A673 (cell line): Measurements from ENCODE around the gene THRB. TPM values are rescaled to one million over a fixed set of nuclear protein-coding genes. Genes with fewer than 3 reads are reported as not detected.

Experiments
- BruUV-seq: library from RNA; stranded (reverse); fragments of 400-500 nt; replicated peaks from 2 replicates; lab custom pipeline; 2021; lab: Mats Ljungman, UMichigan
- CTCF ChIA-PET: fragments of 300-600 bp; sonication (Branson Sonifier 250); formaldehyde crosslinking; loops from one replicate; lab custom pipeline; 2022; ENCODE audit warnings: antibody characterized with exemption; lab: Charles Lee
- POLR2A ChIA-PET: fragments of 300-600 bp; sonication (Branson Sonifier 250); formaldehyde crosslinking; loops from one replicate; lab custom pipeline; 2022; ENCODE audit warnings: antibody characterized with exemption; ENCODE audit not compliant: low non-redundant PET; lab: Charles Lee
- DNase-seq: peaks from one replicate; pipeline ENCODE4 v3.0.0-alpha.2; 2015; ENCODE audit warnings: low spot score
- H3K27ac ChIP-seq: fragments of 200-600 bp; sonication (generic); 2 replicates; pipeline ENCODE4 v1.5.1; 2016; ENCODE audit warnings: mixed run types, low read depth, mild to moderate bottlenecking, mixed read lengths, antibody characterized with exemption, low read length; ENCODE audit not compliant: poor library complexity, severe bottlenecking
- H3K27me3 ChIP-seq: fragments of 200-600 bp; sonication (generic); replicated peaks from 2 replicates; pipeline ENCODE4 v1.6.1; 2017; ENCODE audit warnings: mixed run types, low read depth, mild to moderate bottlenecking, mixed read lengths, antibody characterized with exemption, low read length; ENCODE audit not compliant: insufficient read depth, poor library complexity
- H3K36me3 ChIP-seq: fragments of 200-600 bp; sonication (generic); 2 replicates; pipeline ENCODE4 v1.6.1; 2016; ENCODE audit warnings: mixed run types, mild to moderate bottlenecking, mixed read lengths, antibody characterized with exemption, low read length; ENCODE audit not compliant: insufficient read depth, poor library complexity, severe bottlenecking
- H3K4me1 ChIP-seq: fragments of 200-600 bp; sonication (generic); 2 replicates; pipeline ENCODE4 v1.6.1; 2017; ENCODE audit warnings: mixed run types, mild to moderate bottlenecking, mixed read lengths, antibody characterized with exemption, low read length; ENCODE audit not compliant: insufficient read depth, poor library complexity, severe bottlenecking
- H3K4me3 ChIP-seq: fragments of 200-600 bp; sonication (generic); 2 replicates; pipeline ENCODE4 v1.5.1; 2016; ENCODE audit warnings: low read depth, mixed run types, mild to moderate bottlenecking, mixed read lengths, low read length; ENCODE audit not compliant: poor library complexity, severe bottlenecking
- H3K9me3 ChIP-seq: fragments of 200-600 bp; sonication (generic); 2 replicates; pipeline ENCODE4 v1.6.1; 2016; ENCODE audit warnings: mixed run types, low read depth, mild to moderate bottlenecking, mixed read lengths, antibody characterized with exemption, low read length; ENCODE audit not compliant: poor library complexity, severe bottlenecking
- EZH2 ChIP-seq: fragments of 200-600 bp; sonication (generic); IDR thresholded peaks from 2 replicates; pipeline ENCODE4 v1.6.1; 2017; ENCODE audit warnings: borderline replicate concordance, low read depth, mild to moderate bottlenecking, mixed read lengths, antibody characterized with exemption, low read length; ENCODE audit not compliant: poor library complexity, severe bottlenecking
- intact Hi-C: fragments of 100-400 bp; cut with micrococcal nuclease; formaldehyde crosslinking; loops from one replicate; pipeline ENCODE4 v1.10.0; 2022; ENCODE audit not compliant: unreplicated experiment
- total RNA-seq: library from RNA; stranded (reverse); gene quantifications from 2 replicates; pipeline ENCODE4 v1.2.3, GENCODE V29; 2021
- TF ChIP-seq, protein P1 (sequence below): fragments of 300-800, 200-600 bp; sonication (generic); conservative IDR thresholded peaks from 2 replicates; pipeline ENCODE4 v1.5.1; 2017; ENCODE audit warnings: low read depth, mild to moderate bottlenecking, antibody characterized with exemption, low read length, moderate library complexity, mixed read lengths

THRB gene
- total RNA-seq, 1 experiment from 2014 or later: 0.11 TPM

- ChIA-PET POLR2A (no interaction called here), CTCF (no interaction called here)
- H3K36me3 ChIP-seq: no peaks in the 10 kb centered on the region
- H3K9me3 ChIP-seq: no peaks in the 10 kb centered on the region
- peaks cover 2% of the 10 kb centered on the region for H3K27me3 ChIP-seq
- intact Hi-C loops: no loop called here
- no peak overlapping the region for H3K4me3 ChIP-seq
- TF ChIP-seq EZH2: no peak
- TF ChIP-seq, protein P1, sequence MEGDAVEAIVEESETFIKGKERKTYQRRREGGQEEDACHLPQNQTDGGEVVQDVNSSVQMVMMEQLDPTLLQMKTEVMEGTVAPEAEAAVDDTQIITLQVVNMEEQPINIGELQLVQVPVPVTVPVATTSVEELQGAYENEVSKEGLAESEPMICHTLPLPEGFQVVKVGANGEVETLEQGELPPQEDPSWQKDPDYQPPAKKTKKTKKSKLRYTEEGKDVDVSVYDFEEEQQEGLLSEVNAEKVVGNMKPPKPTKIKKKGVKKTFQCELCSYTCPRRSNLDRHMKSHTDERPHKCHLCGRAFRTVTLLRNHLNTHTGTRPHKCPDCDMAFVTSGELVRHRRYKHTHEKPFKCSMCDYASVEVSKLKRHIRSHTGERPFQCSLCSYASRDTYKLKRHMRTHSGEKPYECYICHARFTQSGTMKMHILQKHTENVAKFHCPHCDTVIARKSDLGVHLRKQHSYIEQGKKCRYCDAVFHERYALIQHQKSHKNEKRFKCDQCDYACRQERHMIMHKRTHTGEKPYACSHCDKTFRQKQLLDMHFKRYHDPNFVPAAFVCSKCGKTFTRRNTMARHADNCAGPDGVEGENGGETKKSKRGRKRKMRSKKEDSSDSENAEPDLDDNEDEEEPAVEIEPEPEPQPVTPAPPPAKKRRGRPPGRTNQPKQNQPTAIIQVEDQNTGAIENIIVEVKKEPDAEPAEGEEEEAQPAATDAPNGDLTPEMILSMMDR: no peak
- DNase-seq: no peak
- no peak overlapping the region for H3K27ac ChIP-seq
- no peaks in the 10 kb centered on the region for H3K4me1 ChIP-seq
- BruUV-seq: no TSS peak
Measured at GRCh38 chr3:24272875-24273274, 221.8 kb downstream of the THRB start.

DNA sequence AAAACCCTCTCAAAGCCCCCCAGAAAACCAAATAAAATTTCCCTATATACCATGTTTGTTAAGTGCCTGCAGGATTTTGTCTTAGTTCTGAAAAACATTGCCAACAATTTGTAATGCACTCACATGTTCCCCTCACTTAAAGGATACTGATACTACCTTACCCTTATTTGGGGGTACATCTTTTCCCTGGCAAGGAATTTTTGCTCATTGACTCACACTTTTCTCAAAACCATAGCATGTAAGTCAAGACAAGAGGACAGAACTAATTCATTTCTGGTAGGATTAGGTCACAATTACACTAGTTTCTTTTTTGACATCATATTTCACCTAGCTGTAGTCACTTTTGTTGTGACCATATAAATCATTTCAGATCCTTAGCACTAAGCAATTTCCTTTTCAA is 222.2 kb downstream of the THRB start:
- no peak for DNase-seq
- H3K27ac ChIP-seq: no peak overlapping the region
- no peaks in the 10 kb centered on the region for H3K9me3 ChIP-seq
- intact Hi-C loops: no loop called here
- H3K27me3 ChIP-seq: peaks cover 2% of the 10 kb centered on the region
- BruUV-seq: no TSS peak
- H3K36me3 ChIP-seq: no peaks in the 10 kb centered on the region
- ChIA-PET POLR2A (no interaction called here), CTCF (no interaction called here)
- TF ChIP-seq, protein P1: no peak
- no peak for TF ChIP-seq EZH2
- no peak overlapping the region for H3K4me3 ChIP-seq
- H3K4me1 ChIP-seq: no peaks in the 10 kb centered on the region

- peaks cover 2% of the 10 kb centered on the region for H3K27me3 ChIP-seq
- no peak overlapping the region for H3K4me3 ChIP-seq
- intact Hi-C loops: no loop called here
- no peaks in the 10 kb centered on the region for H3K4me1 ChIP-seq
- BruUV-seq: no TSS peak
- DNase-seq: no peak
- POLR2A ChIA-PET: no interaction called here
- no peak overlapping the region for H3K27ac ChIP-seq
- H3K36me3 ChIP-seq: no peaks in the 10 kb centered on the region
- CTCF ChIA-PET: no interaction called here
- H3K9me3 ChIP-seq: no peaks in the 10 kb centered on the region
- TF ChIP-seq, protein P1: no peak
- TF ChIP-seq EZH2: no peak
Measured at GRCh38 chr3:24271228-24271627, 223.4 kb downstream of the THRB start.
